ENCODE measurements around the gene LTBP3. TPM values are rescaled to one million over a fixed set of nuclear protein-coding genes. Genes with fewer than 3 reads are reported as not detected.

LTBP3 gene
- total and polyA plus RNA-seq, 2 of the 4 experiments (the other 2 are of a cell fraction) = 6.6 to 145 TPM

DNA sequence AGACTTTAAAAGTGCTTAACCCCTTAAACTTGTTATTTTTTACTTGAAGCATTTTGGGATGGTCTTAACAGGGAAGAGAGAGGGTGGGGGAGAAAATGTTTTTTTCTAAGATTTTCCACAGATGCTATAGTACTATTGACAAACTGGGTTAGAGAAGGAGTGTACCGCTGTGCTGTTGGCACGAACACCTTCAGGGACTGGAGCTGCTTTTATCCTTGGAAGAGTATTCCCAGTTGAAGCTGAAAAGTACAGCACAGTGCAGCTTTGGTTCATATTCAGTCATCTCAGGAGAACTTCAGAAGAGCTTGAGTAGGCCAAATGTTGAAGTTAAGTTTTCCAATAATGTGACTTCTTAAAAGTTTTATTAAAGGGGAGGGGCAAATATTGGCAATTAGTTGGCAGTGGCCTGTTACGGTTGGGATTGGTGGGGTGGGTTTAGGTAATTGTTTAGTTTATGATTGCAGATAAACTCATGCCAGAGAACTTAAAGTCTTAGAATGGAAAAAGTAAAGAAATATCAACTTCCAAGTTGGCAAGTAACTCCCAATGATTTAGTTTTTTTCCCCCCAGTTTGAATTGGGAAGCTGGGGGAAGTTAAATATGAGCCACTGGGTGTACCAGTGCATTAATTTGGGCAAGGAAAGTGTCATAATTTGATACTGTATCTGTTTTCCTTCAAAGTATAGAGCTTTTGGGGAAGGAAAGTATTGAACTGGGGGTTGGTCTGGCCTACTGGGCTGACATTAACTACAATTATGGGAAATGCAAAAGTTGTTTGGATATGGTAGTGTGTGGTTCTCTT is 56.5 kb downstream of the LTBP3 start:
- Histone ChIP-seq H3K4me2 (ENCODE audit: low read depth, low read length) (peak overlapping the region; percentile 45; the same call in 1 of the 2 replicates), H3K23ac (ENCODE audit: low read depth, low read length) (peak overlapping the region; percentile 98), H4K91ac (ENCODE audit: insufficient read depth, low read depth, low read length) (no peak overlapping the region), H3K27ac (ENCODE audit: insufficient read depth, low read length) (peak overlapping the region; percentile 56), H3K4ac (ENCODE audit: low read depth, low read length) (peak overlapping the region; percentile 21; the same call in 1 of the 2 replicates), H2AK9ac (replicated peaks; ENCODE audit: low read depth, low read length, poor library complexity) (no peak overlapping the region), H3K14ac (replicated peaks; ENCODE audit: low read depth, low read length) (peak overlapping the region; percentile 98), H3K18ac (ENCODE audit: low read depth, low read length) (peak overlapping the region; percentile 10; the same call in 1 of the 2 replicates), H2BK5ac (ENCODE audit: low read depth, low read length, poor library complexity, severe bottlenecking) (peak overlapping the region; percentile 96), H2BK15ac (ENCODE audit: low read depth, low read length) (no peak overlapping the region), H3K4me1 (ENCODE audit: control insufficient read depth, insufficient read depth, low read length) (peaks cover 3% of the 10 kb centered on the region), H2AFZ (replicated peaks; ENCODE audit: low read length, poor library complexity) (no peak overlapping the region), H2BK120ac (ENCODE audit: low read depth, low read length) (no peak overlapping the region), H4K8ac (ENCODE audit: low read depth in 2 of 2, low read length in 2 of 2) (no peak overlapping the region), H3K27me3 (ENCODE audit: control insufficient read depth, insufficient read depth, low read length) (no peaks in the 10 kb centered on the region), H4K5ac (ENCODE audit: low read depth, low read length) (no peak overlapping the region), H3K56ac (ENCODE audit: extremely low read depth, insufficient read depth, low read length) (peak overlapping the region; percentile 97), H3K79me1 (ENCODE audit: low read depth in 1 of 2, low read length in 2 of 2) (peaks cover 0 to 24% of the 10 kb centered on the region in 2 experiments; a peak in 3 of 4 replicates), H2BK20ac (ENCODE audit: low read depth, low read length) (no peak overlapping the region), H3K4me3 (ENCODE audit: insufficient read depth, low read depth, low read length) (peak overlapping the region; percentile 72), H3K9me3 (ENCODE audit: control insufficient read depth, insufficient read depth, low read length) (no peaks in the 10 kb centered on the region), H2AK5ac (ENCODE audit: low read depth, low read length) (no peak overlapping the region), H3K9me1 (ENCODE audit: insufficient read depth, low read length) (no peaks in the 10 kb centered on the region), H3K9ac (ENCODE audit: low read depth, low read length) (peak overlapping the region; percentile 97), H4K20me1 (ENCODE audit: insufficient read depth, low read length) (peaks cover 72% of the 10 kb centered on the region), H3K36me3 (ENCODE audit: control insufficient read depth, insufficient read depth, low read length) (peaks cover 47% of the 10 kb centered on the region)
- ChIA-PET POLR2A (ENCODE audit: unreplicated experiment) (interaction anchor here (0.6 to 14.2 kb wide), 10 partner anchors 12 to 199 kb away, joined by 3 to 494 read pairs (median 4); partner anchors contain the start of gene NEAT1), CTCF (no interaction called here)
- dilution Hi-C loops (cut with HindIII; ENCODE audit: low sequenced_read_pairs, unreplicated experiment) = no loop called here
- ATAC-seq (ENCODE audit: low read depth) = no peak
- peak; percentile 56 for DNase-seq
- in situ Hi-C loops (cut with MboI; ENCODE audit: low sequenced_read_pairs) = no loop called here
- intact Hi-C loops (cut with micrococcal nuclease) = no loop called here
- TSS peak; percentile 0 for BruUV-seq (replicated peaks)
- WGBS, 2 experiments (ENCODE audit: extremely low coverage in 2 of 2, insufficient read length in 1 of 2) = 0% methylated on average over 2 of the region's 3 CpGs; no CpG with 5 or more reads in 1 of the 2 experiments
- no peak for TF ChIP-seq MAZ (IDR thresholded peaks at IDR 0.05; ENCODE audit: borderline replicate concordance, low read depth, low read length)
- 0 out of 2 replicates have a peak, but pooled peaks have one; percentile 7 for TF ChIP-seq NFE2L2 (IDR thresholded peaks at IDR 0.05; ENCODE audit: low read depth, low read length)
- TF ChIP-seq, protein P1, sequence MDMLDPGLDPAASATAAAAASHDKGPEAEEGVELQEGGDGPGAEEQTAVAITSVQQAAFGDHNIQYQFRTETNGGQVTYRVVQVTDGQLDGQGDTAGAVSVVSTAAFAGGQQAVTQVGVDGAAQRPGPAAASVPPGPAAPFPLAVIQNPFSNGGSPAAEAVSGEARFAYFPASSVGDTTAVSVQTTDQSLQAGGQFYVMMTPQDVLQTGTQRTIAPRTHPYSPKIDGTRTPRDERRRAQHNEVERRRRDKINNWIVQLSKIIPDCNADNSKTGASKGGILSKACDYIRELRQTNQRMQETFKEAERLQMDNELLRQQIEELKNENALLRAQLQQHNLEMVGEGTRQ (IDR thresholded peaks at IDR 0.05; ENCODE audit: low read depth, low read length) = peak; percentile 35; the same call in 1 of the 2 replicates
- no peak for TF ChIP-seq RFX5 (IDR thresholded peaks at IDR 0.05; ENCODE audit: low read depth, low read length)

Data from IMR-90 (cell line).